GM20431 (cell line): ENCODE results near the gene IRF5.
"Not testable (repeated sequence)": the region's sequence is repeated elsewhere in the genome, so short reads cannot be mapped to it uniquely, and the experiment has no call there.

ENCODE experiments used
- in situ Hi-C: fragments of 300-500 bp; cut with MseI, MboI; formaldehyde crosslinking; loops from one replicate; pipeline ENCODE4 v1.15.0; 2020; ENCODE audit warnings: low sequenced_read_pairs; ENCODE audit not compliant: unreplicated experiment

IRF5 gene

DNA sequence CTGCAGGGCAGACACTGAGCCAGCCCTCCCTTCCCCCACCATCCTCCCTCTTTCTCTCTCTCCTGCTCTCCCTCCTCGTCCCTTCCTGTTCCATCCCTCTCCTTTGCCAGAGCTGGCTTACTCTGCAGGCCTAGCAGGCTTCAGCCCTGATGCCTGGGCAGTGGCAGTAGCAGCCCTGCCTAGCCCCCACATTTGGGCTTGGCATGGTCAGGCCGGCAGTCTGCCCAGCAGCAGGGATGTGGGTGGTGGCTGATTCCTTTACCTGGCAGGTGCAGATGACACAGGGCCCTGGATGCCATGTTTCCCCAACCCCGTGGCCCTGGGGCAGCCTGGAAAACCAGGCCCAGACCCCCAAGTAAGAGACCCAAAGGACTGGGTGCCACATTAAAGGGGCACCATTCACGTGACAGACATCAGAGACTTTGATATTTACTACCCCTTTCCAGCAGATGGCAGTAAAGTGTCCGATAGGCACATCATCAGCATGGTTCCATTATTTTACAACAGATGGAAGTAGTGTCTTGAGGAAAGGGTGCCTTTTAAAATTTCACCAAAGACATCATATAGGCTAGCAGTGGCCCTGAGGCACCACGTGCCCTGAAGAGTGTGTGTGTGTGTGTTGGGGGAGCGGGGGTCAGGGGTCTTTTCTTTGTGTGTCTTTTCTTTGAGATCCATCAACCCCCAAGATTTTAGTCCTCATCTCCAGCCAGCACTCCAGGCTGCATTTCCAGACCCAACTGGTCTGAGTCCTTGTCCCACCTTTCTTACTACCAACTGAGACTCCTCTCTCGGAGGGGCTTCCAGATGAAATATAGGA, 33.1 kb upstream of the IRF5 start:
- in situ Hi-C loops, result no loop called here

DNA sequence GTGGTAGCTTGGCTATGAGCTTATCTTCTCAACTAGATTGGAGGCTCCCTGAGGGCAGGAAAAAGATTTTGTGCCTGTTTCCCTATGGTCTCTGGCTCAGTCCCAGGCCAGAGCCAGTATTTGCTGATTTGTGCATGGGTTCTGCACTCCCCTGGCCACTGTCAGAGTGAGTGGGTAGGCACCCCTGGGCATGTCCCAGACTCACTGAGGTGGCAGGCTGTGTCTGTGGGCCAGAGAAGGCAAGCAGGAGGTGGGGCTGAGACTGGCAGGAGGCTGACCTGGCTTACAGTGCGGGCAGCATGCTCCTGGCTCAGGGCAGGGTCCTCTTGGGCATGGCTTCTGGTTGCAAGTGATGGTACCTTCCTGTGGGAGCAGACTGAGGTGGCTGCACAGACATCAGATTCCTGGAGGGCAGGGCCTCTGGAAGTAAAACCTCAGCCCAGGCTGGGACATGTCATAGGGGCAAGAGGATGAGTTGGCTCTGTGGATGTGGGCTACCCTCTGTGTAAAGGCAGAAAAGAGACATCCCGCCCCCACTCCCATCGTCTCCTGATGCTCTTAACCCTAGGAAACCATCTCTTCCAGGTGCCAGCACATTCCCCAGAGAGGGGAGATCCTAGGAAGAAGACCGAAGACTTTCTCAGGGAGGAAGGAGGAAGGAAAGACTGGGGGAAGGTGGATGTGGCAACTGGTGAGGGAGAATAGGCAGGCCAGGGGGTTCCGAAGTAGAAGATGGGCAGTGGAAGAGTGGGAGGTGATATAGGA, 31.5 kb upstream of the IRF5 start:
- in situ Hi-C loops, result no loop called here

DNA sequence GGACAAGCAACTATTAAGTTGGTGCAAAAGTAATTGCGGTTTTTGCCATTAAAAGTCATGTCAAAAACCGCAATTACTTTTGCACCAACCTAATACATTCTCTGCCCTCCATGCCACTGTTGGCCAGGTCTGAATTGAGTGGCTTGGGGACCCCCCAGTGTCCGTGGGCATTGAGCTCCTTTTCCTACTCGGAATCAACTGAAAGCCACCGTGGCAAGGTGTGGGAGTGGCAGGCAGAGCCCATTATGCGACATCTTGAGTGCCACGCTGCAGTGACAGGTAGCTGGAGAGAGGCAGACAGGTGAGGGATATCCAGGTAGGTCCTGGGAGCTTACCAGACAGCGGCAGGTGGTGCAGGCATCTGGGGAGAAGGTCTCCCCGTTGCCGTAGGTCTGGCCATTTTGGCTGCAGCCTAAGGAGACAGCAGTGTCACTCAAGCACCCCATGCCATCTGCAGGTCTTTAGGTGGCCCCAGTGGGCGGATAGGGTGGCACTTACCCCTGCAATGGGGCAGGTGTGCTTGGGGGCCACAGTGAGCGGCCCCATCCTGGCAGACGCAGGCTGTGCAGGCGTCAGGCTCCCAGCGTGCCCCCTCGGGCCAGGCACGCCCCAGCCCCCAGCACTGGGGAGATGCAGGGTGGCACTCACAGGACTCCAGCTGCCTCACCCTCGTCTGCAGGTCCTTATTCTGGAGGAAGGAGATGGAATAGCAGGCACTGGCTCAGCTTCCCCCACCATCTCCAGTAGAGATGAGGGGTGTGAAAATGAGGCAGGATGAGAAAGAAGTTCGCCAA, 30.8 kb upstream of the IRF5 start:
- in situ Hi-C loops, result no loop called here

DNA sequence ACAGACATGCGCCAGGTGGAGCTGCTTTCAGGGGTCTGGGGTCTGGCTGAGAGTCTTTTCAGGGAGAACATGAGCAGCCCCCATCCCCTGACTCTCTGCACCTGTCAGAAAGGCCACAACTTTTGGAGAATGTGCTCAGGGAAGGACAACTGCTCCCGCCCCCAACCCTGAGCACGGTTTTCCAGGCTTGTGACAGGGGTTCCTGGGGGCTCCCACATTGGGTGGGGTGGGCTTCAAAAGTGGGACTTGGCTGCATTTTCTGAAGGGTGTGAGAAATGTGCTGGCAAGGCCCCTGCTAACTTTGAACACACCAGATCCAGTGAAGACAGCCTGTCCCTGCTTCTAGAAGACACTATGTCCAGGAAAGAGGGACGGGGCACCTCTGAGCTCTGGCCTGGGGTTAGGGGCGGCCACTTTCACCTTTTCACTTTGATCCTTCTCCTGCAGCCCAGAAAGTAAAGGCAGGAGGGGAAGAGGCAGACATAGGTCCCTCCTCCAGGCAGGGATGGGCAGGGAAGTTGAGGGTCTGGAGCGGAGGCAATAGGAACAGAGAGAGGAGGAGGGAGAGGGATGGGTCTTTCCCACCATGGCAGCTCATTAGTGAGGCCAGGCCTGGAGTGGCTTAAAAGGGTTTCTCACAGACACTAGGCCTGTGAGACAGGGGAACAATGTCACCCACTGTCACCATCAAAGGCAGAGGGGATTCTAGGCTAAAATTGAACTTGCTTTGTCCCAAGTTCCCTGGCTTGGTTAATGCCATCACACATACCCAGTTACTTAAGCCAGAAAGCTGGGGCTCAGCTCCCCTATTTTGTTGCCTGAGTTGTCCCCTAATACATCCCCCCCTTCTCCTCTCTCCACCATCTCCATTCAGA, 28.7 kb upstream of the IRF5 start:
- in situ Hi-C loops, result no loop called here

DNA sequence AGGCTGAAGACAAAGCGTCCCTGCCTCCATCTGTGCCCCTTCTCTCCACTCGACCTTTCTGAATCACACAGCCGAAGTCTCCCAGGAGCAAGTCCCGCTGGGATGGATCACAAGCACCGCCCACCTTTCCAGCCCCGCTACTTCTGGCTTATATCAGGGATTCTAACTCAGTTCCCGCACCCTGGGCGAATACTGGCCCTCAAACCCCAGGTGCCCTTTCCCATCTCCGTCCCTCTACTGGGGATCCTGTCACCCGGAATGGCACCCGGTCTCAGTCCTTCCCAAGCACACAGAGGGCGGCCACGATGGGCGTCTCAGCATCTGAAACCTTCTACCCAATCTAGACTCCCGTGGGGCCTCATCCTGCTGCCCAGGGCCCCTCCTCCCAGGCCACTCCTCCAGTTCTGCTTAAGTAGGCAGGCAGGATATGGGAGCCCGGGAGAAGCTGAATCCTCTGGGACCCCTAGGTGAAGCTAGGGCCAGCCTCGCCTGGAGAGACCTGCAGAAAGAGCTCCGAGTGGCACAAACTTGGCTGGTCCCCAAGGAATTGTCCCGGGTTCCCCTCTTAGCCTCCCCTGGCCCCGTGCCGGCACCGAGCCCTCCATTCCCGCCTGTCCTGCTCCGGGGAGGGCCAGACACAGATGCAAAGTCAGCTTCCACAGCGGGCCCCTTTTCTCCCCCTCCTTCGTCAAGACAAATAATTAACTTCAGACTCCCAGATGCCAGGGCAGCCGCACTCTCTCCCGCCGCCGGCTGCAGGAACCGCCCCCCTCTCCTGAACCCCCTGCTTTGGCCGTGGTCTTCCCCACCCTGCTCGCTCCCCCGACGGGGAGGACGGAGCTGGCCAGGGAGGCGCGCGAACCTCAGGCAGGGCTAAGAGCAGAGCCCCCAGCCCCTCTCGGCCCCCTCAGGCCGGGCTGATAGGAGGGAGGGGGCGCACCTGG, 27.8 kb upstream of the IRF5 start:
- in situ Hi-C loops, result no loop called here

DNA sequence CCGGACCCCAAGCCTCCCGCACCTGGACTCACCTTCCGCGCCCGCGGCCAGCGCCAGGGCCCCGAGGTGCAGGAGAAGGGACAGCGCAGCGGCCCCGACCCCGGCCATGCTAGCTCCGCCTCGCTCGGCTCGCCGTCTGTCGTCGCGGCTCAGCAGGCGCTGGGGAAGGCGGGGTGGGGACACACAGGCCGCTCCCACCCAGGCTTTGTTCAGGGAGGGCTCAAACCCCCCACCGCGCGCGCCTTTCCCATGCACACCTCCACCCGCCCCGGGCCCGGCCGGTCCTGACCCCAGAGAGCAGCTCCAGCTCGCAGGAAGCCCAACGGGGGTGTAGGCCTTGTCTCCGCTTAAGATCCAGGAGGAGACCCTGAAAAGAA, 27.2 kb upstream of the IRF5 start, which contains the start of gene KCP:
TSS of gene KCP (minus strand) at position 141 of the 377 bp plus-strand sequence. CDS start at position 108, 33 bp downstream.
- in situ Hi-C loops, result no loop called here

DNA sequence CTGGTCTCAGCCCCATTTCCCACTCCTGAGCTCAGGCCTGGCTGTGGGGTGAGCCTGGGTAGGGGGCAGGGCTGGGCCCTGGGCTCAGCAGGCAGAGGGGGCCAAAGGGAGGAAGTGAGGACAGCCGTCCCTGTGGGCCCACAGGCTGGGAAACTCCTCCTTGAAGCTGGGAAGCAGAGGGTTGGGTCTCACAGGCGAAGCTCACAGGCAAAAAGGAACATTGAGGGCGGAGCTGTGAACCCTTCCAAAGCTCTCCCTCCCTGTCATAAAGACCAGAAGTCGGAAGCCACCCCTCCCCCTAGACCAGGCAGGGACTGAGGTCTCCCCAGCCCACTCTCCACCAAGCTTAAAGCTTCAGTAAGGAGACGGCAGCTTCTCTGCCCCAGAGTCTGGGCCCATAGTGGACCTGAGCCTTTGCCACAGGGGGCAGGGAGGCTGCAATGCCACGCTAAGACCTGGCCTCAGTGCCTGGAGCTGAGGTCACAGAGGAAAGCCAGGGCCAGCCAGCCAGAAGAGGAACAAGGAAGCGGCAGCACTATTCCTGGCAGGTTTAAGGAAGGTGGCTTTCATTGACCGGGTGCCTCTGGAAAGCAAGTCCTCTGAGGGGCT, 26.2 kb upstream of the IRF5 start:
- in situ Hi-C loops, result no loop called here

DNA sequence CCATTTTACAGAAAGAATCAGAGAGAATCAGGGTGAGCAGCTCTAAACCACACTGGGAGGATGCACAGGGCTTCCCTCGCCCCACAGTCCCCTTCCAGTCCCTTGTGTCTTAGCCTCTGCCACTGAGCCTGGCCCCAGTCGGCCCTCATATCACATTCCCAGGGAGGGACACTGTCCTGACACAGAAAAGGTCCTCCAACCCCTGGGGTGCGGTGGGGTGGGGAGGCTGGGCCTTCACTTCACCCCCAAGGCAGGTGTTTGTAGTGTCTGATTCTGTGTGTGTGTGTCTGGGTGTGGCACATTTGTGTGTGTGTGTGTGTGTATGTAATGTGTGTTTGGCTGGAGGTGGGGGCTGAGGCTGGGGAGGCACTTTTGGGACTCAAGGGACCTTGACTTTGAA, 25.4 kb upstream of the IRF5 start:
- in situ Hi-C loops, result no loop called here

DNA sequence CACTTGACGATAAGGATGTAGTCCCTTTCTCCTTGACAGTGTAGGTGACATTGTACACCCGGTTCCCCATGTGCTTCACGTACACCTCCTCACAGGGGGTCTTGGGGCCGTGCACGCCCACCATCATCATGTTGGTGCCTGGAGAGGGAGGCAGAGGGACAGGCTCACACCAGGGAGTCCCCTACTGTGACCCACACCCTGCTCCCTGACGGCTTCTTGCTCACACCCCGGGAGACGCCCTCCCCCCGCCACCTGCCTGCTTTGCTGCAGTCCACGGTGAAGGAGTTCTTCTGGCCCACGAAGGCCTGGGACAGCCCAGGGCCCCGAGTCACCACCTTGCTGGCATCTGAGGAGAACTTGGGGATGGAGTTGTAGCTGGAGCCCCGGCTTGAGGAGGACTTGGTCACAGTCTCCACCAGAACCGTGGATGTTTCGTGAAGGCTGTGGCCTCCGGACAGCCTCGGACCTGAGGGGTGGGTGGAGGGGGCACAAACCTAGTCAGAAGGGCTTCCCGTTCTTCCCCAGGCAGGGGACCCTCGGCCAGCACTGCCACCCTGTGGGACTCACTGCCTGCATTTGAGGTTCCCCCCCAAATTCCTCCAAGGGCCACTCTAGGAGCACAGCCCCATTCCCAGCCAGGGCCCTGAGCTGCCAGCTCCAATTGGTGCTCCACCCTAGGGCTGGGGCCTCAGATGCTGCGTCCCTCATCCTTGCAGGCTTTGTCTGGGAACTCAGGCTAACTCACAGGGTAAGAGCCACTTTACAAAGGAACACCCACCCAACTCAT, 24.8 kb upstream of the IRF5 start:
- in situ Hi-C loops, result not testable (repeated sequence)

DNA sequence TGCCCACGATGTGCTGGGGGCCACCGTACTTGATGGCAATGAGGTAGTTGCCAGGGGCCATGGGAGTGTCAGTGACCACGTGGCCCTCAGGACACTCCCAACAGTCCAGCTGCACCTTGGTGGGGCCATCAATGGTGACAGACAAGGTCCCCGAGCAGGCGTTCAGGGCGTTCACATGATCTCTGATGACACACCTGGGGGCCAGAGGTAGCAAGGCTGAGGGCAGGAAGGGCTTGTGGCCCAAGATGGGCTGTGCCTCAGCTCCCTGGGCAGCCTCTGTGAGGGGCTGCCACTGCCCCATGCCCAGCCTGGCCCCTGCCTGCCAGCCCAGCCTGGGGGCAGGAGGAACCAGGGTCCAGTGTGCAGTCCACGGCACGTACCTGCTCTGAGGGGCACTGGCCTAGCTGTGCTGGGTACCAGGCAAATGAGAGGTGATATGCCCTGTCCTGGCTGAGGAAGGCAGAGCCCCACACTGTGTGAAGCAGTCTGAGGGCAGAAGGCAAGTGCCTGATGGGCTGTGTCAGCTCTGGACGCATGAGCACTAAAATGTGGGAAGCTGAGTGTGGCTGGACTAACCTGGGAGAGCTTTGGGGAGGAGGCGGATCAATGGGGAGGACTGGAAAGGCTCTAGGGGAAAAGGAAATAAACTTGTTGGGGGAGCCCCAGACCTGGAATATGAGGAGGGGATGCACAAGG, 23.7 kb upstream of the IRF5 start:
- in situ Hi-C loops, result no loop called here

DNA sequence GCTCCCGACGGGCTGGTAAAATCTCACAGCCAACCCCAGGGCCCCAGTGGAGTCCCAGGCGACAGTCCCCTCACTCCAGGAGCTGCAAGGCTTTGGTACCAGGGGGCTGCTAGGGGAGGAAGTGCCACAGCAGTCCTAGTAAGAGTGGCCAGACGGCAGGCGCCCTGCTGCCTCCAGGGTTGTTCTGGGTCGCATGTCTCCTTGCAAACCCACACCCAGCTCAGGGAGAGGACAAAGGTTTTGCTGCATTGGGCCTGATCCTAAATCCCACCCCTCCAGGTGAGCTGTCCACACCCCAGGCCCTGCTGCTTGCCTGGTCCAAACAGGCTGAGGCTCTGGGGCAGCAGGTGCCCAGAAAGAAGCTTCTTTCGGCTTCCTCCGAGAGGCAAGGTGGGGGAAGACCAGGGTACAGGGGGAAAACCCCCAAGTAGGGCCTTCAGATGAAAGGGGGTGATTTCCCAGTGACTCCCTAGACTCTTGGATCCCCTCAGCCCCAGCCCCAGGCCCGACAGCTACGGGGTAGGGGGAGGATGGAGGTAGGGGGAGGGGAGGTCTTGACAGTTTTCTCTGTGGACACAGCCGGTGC, 23.1 kb upstream of the IRF5 start:
- in situ Hi-C loops, result no loop called here

DNA sequence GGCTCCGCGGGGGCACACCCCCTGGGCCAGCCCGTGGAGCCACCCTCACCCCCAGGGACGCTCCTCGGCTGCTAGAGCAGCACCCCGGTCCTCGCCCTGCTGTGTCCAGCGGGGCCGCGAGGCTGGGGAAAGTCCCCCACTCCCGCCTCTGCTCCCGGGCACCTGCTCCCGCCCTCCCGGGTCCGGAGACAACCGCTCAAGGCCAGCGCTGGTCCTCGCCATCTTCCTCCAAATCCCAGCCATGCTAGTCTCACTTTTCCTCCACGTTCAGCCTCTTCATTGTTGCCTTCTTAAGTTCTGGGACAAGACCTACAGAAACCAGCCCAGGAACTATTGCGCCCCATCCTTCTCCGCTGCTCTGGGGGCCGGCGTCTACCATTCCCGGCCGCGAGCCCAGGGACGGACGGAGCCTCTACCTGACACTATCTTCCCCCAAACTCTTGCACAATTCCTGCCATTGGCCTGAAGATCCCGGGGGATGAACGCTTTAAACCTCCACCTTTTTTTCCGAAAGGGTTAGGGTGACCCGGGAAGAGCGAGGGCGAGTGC, 22.4 kb upstream of the IRF5 start:
- in situ Hi-C loops, result no loop called here

DNA sequence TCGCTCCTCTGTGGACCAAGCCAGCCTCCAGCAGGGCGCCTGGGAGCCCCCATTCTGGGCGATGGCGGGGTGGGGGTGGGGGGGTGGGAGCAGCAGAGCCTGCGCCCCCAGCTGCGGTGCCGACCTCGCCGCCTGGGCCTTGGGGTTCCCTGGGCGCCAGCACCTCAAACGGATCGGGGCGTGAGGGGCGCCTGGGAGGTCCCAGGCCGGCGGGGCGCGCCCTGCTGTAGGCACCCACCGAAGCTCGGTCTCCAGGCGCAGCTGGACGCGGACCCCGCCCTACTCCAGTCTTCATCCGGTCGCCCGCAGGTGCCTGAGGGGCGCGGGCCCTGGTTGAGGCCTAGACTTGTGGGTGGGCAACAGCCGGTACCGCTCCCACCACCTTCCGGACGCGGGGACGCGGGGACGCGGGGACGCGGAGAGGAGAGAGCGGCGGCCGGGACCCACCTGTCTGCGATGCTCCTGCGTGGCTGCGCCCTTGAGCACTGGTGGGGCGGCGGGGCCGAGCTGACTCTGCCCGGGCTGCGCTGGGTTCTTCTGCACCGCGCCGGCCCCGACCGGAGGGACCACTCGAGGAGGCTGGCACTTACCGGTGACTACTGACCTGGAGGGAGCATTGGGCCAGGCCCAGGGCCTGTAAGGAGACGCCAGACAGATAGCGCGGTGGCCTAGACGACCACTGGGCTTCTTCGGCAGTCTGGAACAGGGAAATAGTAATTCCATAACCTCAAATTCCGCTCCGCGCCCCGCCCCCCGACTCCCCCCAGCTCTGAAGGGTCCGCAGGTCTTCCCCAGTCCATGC, 21.7 kb upstream of the IRF5 start:
- in situ Hi-C loops, result no loop called here

DNA sequence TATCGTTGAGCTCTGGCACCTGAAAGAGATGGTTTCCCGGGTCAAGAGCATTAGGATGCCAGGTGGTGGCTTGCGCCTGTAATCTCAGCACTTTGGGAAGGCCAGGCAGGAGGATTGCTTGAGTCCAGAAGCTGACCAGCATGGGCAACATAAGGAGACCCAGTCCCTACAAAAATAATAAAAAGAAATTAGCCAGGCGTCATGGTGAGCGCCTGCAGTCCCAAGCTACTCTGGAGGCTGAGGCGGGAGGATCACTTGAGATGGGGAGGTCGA, 21.1 kb upstream of the IRF5 start:
- in situ Hi-C loops, result no loop called here

DNA sequence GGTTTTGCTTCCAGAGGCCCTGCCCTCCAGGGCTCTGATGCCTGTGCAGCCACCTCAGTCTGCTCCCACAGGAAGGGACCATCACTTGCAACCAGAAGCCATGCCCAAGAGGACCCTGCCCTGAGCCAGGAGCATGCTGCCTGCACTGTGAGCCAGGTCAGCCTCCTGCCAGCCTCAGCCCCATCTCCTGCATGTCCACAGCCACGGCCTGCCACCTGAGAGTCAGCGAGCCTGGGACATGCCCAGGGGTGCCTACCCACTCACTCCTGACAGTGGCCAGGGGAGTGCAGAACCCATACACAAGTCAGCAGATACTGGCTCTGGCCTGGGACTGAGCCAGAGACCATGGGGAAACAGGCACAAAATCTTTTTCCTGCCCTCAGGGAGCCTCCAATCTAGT, 20.6 kb upstream of the IRF5 start:
- in situ Hi-C loops, result no loop called here
